Duodenal mucosa (tissue), 2 donors: ENCODE data around the gene MTG2.

ENCODE experiments used
- H3K27ac ChIP-seq: one replicate; pipeline ENCODE4 v1.7.0; 2013; ENCODE audit warnings: low read depth, low read length
- H3K27me3 ChIP-seq, 2 donors: one replicate each; pipeline ENCODE4 v1.7.0; 2013; ENCODE audit warnings: low read length in 2 of 2, control low read depth in 1 of 2; ENCODE audit not compliant: insufficient read depth in 2 of 2, control insufficient read depth in 1 of 2
- H3K36me3 ChIP-seq, 2 donors: one replicate each; pipeline ENCODE4 v1.7.0; 2013; ENCODE audit warnings: low read length in 2 of 2, control low read depth in 1 of 2; ENCODE audit not compliant: insufficient read depth in 2 of 2, control insufficient read depth in 1 of 2
- H3K4me1 ChIP-seq, 2 donors: one replicate each; pipeline ENCODE4 v1.7.0; 2013; ENCODE audit warnings: low read length in 2 of 2, control low read depth in 1 of 2; ENCODE audit not compliant: insufficient read depth in 2 of 2, control insufficient read depth in 1 of 2
- H3K4me3 ChIP-seq, 2 donors: one replicate each; pipeline ENCODE4 v1.7.0; 2013; ENCODE audit warnings: low read length in 2 of 2, low read depth in 1 of 2
- H3K9ac ChIP-seq, 2 donors: one replicate each; pipeline ENCODE4 v1.7.0; 2013; ENCODE audit warnings: low read length in 2 of 2, low read depth in 1 of 2
- H3K9me3 ChIP-seq, 2 donors: one replicate each; pipeline ENCODE4 v1.7.0; 2013; ENCODE audit warnings: low read length in 2 of 2, control low read depth in 1 of 2; ENCODE audit not compliant: control insufficient read depth in 1 of 2

MTG2 gene

GRCh38 chr20:62161347-62161746 is 21.5 kb upstream of the MTG2 start:
- Histone ChIP-seq H3K4me3 (no peak overlapping the region), H3K27me3 (no peaks in the 10 kb centered on the region), H3K27ac (no peak overlapping the region), H3K36me3 (peaks cover 20 to 62% of the 10 kb centered on the region in 2 donors), H3K4me1 (no peaks in the 10 kb centered on the region), H3K9ac (no peak overlapping the region), H3K9me3 (no peaks in the 10 kb centered on the region)

- no peaks in the 10 kb centered on the region for H3K9me3 ChIP-seq
- no peak overlapping the region for H3K27ac ChIP-seq
- H3K27me3 ChIP-seq: no peaks in the 10 kb centered on the region
- peaks cover 21 to 67% of the 10 kb centered on the region in 2 donors for H3K36me3 ChIP-seq
- H3K4me3 ChIP-seq: no peak overlapping the region
- no peak overlapping the region for H3K9ac ChIP-seq
- H3K4me1 ChIP-seq: no peaks in the 10 kb centered on the region
Observed at GRCh38 chr20:62162765-62163484, 19.9 kb upstream of the MTG2 start.

GRCh38 chr20:62163485-62163865 is 19.4 kb upstream of the MTG2 start:
- H3K4me1 ChIP-seq: no peaks in the 10 kb centered on the region
- H3K4me3 ChIP-seq: no peak overlapping the region
- H3K36me3 ChIP-seq: peaks cover 21 to 70% of the 10 kb centered on the region in 2 donors
- no peaks in the 10 kb centered on the region for H3K9me3 ChIP-seq
- no peak overlapping the region for H3K9ac ChIP-seq
- H3K27me3 ChIP-seq: no peaks in the 10 kb centered on the region
- no peak overlapping the region for H3K27ac ChIP-seq

- H3K27me3 ChIP-seq: no peaks in the 10 kb centered on the region
- H3K27ac ChIP-seq: no peak overlapping the region
- H3K4me1 ChIP-seq: no peaks in the 10 kb centered on the region
- H3K36me3 ChIP-seq: peaks cover 25 to 72% of the 10 kb centered on the region in 2 donors
- no peak overlapping the region for H3K9ac ChIP-seq
- no peaks in the 10 kb centered on the region for H3K9me3 ChIP-seq
- no peak overlapping the region for H3K4me3 ChIP-seq
Observed at GRCh38 chr20:62163986-62164762, 18.7 kb upstream of the MTG2 start.

GRCh38 chr20:62164879-62165761 is 17.7 kb upstream of the MTG2 start:
- no peak overlapping the region for H3K27ac ChIP-seq
- H3K27me3 ChIP-seq: no peaks in the 10 kb centered on the region
- no peaks in the 10 kb centered on the region for H3K9me3 ChIP-seq
- H3K4me1 ChIP-seq: no peaks in the 10 kb centered on the region
- no peak overlapping the region for H3K4me3 ChIP-seq
- peaks cover 21 to 75% of the 10 kb centered on the region in 2 donors for H3K36me3 ChIP-seq
- no peak overlapping the region for H3K9ac ChIP-seq

- no peaks in the 10 kb centered on the region for H3K27me3 ChIP-seq
- no peak overlapping the region for H3K27ac ChIP-seq
- H3K4me3 ChIP-seq: no peak overlapping the region
- no peaks in the 10 kb centered on the region for H3K9me3 ChIP-seq
- no peaks in the 10 kb centered on the region for H3K4me1 ChIP-seq
- no peak overlapping the region for H3K9ac ChIP-seq
- H3K36me3 ChIP-seq: peaks cover 18 to 70% of the 10 kb centered on the region in 2 donors
Observed at GRCh38 chr20:62165762-62166399, 16.9 kb upstream of the MTG2 start.

- H3K36me3 ChIP-seq: peaks cover 16 to 58% of the 10 kb centered on the region in 2 donors
Observed at GRCh38 chr20:62167474-62167873, 15.4 kb upstream of the MTG2 start.

GRCh38 chr20:62168061-62168460 is 14.8 kb upstream of the MTG2 start:
- Histone ChIP-seq H3K27me3 (no peaks in the 10 kb centered on the region), H3K9ac (no peak overlapping the region), H3K9me3 (no peaks in the 10 kb centered on the region), H3K4me3 (no peak overlapping the region), H3K27ac (no peak overlapping the region), H3K4me1 (no peaks in the 10 kb centered on the region), H3K36me3 (peaks cover 16 to 52% of the 10 kb centered on the region in 2 donors)

More at GRCh38 chr20:62167474-62167873, 15.4 kb upstream of the MTG2 start:
- no peaks in the 10 kb centered on the region for H3K9me3 ChIP-seq
- no peaks in the 10 kb centered on the region for H3K4me1 ChIP-seq
- H3K27me3 ChIP-seq: no peaks in the 10 kb centered on the region
- H3K9ac ChIP-seq: no peak overlapping the region
- no peak overlapping the region for H3K4me3 ChIP-seq
- H3K27ac ChIP-seq: no peak overlapping the region

GRCh38 chr20:62168890-62169435 is 13.9 kb upstream of the MTG2 start:
- Histone ChIP-seq H3K9me3 (no peaks in the 10 kb centered on the region), H3K27me3 (no peaks in the 10 kb centered on the region), H3K27ac (no peak overlapping the region), H3K4me1 (no peaks in the 10 kb centered on the region), H3K9ac (no peak overlapping the region), H3K36me3 (peaks cover 16 to 44% of the 10 kb centered on the region in 2 donors), H3K4me3 (no peak overlapping the region)
